ENCODE data around the gene UBXN1. TPM values are rescaled to one million over a fixed set of nuclear protein-coding genes. Genes with fewer than 3 reads are reported as not detected.
A peak's percentile ranks its signal among the peaks of the same experiment; 100 is the strongest.

Gene UBXN1, protein sequence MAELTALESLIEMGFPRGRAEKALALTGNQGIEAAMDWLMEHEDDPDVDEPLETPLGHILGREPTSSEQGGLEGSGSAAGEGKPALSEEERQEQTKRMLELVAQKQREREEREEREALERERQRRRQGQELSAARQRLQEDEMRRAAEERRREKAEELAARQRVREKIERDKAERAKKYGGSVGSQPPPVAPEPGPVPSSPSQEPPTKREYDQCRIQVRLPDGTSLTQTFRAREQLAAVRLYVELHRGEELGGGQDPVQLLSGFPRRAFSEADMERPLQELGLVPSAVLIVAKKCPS
- total RNA-seq (2021) (143 and 147 TPM in 2 replicates), Bru-seq, nascent RNA (percentile 89 among the genes with signal in this experiment), BruChase-seq, experiment 1, labeled RNA remaining after a 2-hour chase (percentile 89 among the genes with signal in this experiment), BruChase-seq, experiment 2, labeled RNA remaining after a 6-hour chase (percentile 94 among the genes with signal in this experiment)
- long read RNA-seq, transcript UBXN1-206 (8 exons, 1,257 nt): minor isoform, 5 of 304 reads
- long read RNA-seq, transcript UBXN1-202 (9 exons, 1,153 nt): major isoform, 205 of 304 reads
- long read RNA-seq, transcript UBXN1-217 (10 exons, 943 nt): minor isoform, 16 of 304 reads
- long read RNA-seq, partial matches to known transcripts: 52 of 304 reads
- long read RNA-seq, other reads (novel, unspliced or antisense): 21 of 304 reads

DNA sequence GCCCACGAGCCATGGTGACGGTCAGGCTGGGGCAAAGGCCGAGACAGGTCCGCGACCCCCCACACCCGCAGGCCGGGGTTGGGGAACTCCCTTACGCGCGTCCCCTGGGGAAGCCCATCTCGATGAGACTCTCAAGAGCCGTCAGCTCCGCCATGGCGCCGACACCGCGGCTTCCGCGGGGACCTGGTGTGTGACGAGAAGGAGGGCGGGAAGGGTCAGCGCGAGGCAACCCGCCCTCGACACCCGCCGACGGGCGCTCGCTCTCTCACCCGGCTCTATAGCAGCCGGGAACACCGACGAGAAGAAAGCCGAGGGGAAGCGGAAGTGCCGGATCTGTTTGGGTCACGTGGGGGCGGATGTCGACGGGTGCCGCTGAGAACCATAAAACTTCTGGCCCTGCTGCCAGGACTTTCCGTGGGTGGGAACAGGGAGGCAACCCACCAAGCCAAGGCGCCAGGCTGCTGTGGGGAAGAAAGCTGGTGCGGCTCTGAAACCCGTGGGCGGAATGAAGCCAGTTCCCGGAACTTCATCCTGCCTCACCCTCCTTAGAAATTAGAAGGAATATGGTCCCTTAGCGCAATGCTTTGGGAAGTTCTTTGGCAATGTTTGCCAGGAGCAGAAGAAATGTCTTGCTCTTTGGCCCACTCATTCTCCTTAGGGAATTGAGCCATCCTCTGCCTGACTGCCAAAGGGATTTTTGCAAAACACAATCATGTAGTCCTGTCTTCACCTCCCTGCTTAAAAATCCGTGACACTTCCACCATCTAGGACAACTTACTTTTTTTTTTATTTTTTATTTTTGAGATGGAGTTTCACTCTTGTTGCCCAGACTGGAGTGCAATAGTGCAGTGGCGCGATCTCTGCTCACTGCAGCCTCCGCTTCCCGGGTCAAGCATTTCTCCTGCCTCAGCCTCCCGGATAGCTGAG, at the start of gene UBXN1:
Gene UBXN1, minus strand, starts transcription at position 304 of the 927 bp plus-strand sequence. Its CDS starts 150 bp downstream, at position 154.
- TSS peak; percentile 84 for BruUV-seq (replicated peaks)
- Histone ChIP-seq H3K4me3 (ENCODE audit: low read depth, low read length, poor library complexity, severe bottlenecking) (peak within 1 kb of the TSS; percentile 85), H3K27ac (ENCODE audit: low read depth, low read length, poor library complexity, severe bottlenecking) (peak within 1 kb of the TSS; percentile 84), H3K4me1 (ENCODE audit: insufficient read depth, low read length, poor library complexity, severe bottlenecking) (peaks cover 23% of the 10 kb centered on the region), H3K36me3 (ENCODE audit: insufficient read depth, low read length, poor library complexity, severe bottlenecking) (peaks cover 26% of the 10 kb centered on the region), H3K27me3 (replicated peaks; ENCODE audit: insufficient read depth, low read depth, low read length, poor library complexity) (no peaks in the 10 kb centered on the region), H3K9me3 (ENCODE audit: low read depth, low read length, poor library complexity, severe bottlenecking) (no peaks in the 10 kb centered on the region)
- ChIA-PET CTCF (no interaction called here), POLR2A (ENCODE audit: low non-redundant PET) (no interaction called here)
- TF ChIP-seq, protein P1, sequence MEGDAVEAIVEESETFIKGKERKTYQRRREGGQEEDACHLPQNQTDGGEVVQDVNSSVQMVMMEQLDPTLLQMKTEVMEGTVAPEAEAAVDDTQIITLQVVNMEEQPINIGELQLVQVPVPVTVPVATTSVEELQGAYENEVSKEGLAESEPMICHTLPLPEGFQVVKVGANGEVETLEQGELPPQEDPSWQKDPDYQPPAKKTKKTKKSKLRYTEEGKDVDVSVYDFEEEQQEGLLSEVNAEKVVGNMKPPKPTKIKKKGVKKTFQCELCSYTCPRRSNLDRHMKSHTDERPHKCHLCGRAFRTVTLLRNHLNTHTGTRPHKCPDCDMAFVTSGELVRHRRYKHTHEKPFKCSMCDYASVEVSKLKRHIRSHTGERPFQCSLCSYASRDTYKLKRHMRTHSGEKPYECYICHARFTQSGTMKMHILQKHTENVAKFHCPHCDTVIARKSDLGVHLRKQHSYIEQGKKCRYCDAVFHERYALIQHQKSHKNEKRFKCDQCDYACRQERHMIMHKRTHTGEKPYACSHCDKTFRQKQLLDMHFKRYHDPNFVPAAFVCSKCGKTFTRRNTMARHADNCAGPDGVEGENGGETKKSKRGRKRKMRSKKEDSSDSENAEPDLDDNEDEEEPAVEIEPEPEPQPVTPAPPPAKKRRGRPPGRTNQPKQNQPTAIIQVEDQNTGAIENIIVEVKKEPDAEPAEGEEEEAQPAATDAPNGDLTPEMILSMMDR (conservative IDR thresholded peaks at IDR 0.05; ENCODE audit: low read depth, low read length): no peak
- no peak for TF ChIP-seq EZH2 (IDR thresholded peaks at IDR 0.05; ENCODE audit: borderline replicate concordance, low read depth, low read length, poor library complexity, severe bottlenecking)
- intact Hi-C loops (cut with micrococcal nuclease; ENCODE audit: unreplicated experiment): loop anchor here (1.0 kb wide), 1 partner anchor 14 kb away; the partner anchor contains the start of genes C11orf98 and CSKMT
- peak; percentile 98 for DNase-seq (ENCODE audit: low spot score)

DNA sequence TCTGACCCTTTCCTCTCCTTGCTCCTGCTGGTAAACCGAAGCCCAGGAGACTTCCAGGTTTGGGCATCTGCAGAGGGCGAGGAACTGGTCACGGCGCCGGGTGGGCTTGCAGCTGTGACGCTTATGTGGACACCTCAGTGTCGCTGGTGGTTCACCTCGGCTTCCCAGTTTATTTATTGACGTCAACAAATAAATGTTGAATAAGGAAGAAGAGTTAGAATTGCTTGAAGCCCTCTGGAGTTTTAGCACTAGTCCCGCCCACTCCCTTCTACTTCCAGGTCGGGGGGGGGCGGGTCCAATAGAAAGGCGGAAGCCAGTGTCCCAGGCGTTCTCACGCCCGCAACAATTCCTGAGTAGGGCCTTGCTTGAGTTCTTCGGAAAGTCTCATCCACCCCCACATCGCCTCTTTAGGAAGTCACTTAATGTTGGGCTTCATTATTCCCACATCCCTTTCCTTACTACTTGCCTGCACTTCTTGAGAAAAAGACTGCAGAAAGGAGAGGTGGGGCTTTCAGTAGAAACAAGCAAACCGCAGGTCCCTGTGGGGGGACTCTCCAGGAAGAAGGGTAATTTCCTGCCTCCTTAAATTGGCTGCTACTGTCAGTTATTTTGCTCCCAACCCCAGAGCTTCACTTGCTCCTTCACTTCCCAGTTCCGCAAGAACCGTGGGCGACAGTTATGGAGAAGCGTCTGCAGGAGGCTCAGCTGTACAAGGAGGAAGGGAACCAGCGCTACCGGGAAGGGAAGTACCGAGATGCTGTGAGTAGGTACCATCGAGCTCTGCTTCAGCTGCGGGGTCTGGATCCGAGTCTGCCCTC, 49.5 kb upstream of the UBXN1 start, which contains the start of gene TTC9C:
Gene TTC9C, plus strand, starts transcription at position 316 of the 818 bp plus-strand sequence. Its CDS starts 363 bp downstream, at position 679.
- no peaks in the 10 kb centered on the region for H3K27me3 ChIP-seq (replicated peaks; ENCODE audit: insufficient read depth, low read depth, low read length, poor library complexity)
- POLR2A ChIA-PET (ENCODE audit: low non-redundant PET): no interaction called here
- peaks cover 11% of the 10 kb centered on the region for H3K4me1 ChIP-seq (ENCODE audit: insufficient read depth, low read length, poor library complexity, severe bottlenecking)
- TF ChIP-seq EZH2 (IDR thresholded peaks at IDR 0.05; ENCODE audit: borderline replicate concordance, low read depth, low read length, poor library complexity, severe bottlenecking): no peak
- TF ChIP-seq, protein P1 (conservative IDR thresholded peaks at IDR 0.05; ENCODE audit: low read depth, low read length): no peak
- H3K4me3 ChIP-seq (ENCODE audit: low read depth, low read length, poor library complexity, severe bottlenecking): peak within 1 kb of the TSS; percentile 86
- TSS peak; percentile 75 for BruUV-seq (replicated peaks)
- peaks cover 25% of the 10 kb centered on the region for H3K36me3 ChIP-seq (ENCODE audit: insufficient read depth, low read length, poor library complexity, severe bottlenecking)
- H3K9me3 ChIP-seq (ENCODE audit: low read depth, low read length, poor library complexity, severe bottlenecking): no peaks in the 10 kb centered on the region
- CTCF ChIA-PET: interaction anchor here (0.6 kb wide), 1 partner anchor 8 kb away, joined by 3 read pairs; no protein-coding TSS in a partner anchor
- DNase-seq (ENCODE audit: low spot score): peak; percentile 98
- intact Hi-C loops (cut with micrococcal nuclease; ENCODE audit: unreplicated experiment): loop anchor here (1.0 to 5.0 kb wide), 3 partner anchors 44 to 902 kb away; partner anchors contain the start of gene TAF6L
- peak within 1 kb of the TSS; percentile 98 for H3K27ac ChIP-seq (ENCODE audit: low read depth, low read length, poor library complexity, severe bottlenecking)
